SU-DHL-6 (cell line): ENCODE results near the gene ZNF385C.

Source experiments
- CTCF ChIP-seq: fragments of 200-600 bp; sonication (generic); IDR thresholded peaks from one replicate; pipeline ENCODE4 v1.5.1; 2017; ENCODE audit warnings: antibody characterized with exemption, mild to moderate bottlenecking, low read length, moderate library complexity; ENCODE audit not compliant: insufficient read depth, poor library complexity, severe bottlenecking
- EZH2phosphoT487 ChIP-seq: fragments of 200-600 bp; sonication (generic), shearing (Covaris generic); conservative IDR thresholded peaks from 2 replicates; pipeline ENCODE4 v1.6.1; 2018; ENCODE audit warnings: mild to moderate bottlenecking, antibody characterized with exemption, low read length, moderate library complexity, mixed read lengths

GRCh38 chr17:42107124-42107523 lies 8.9 kb upstream of the ZNF385C start:
- TF ChIP-seq CTCF, result no peak
- no peak for TF ChIP-seq EZH2phosphoT487
